HEK293T (cell line): ENCODE measurements around the gene GINS1.

Source experiments
- BHLHE40 ChIP-seq: fragments of 450-650 bp; IDR thresholded peaks from 2 replicates; pipeline ENCODE4 v1.6.1; 2016; ENCODE audit warnings: mild to moderate bottlenecking, moderate library complexity, borderline replicate concordance
- CTBP1 ChIP-seq: fragments of 450-650 bp; IDR thresholded peaks from 2 replicates; pipeline ENCODE4 v1.6.1; 2016; ENCODE audit warnings: borderline replicate concordance
- ELF4 ChIP-seq: fragments of 450-650 bp; IDR thresholded peaks from 2 replicates; pipeline ENCODE4 v1.6.1; 2017; ENCODE audit warnings: antibody characterized with exemption
- FOXK2 ChIP-seq: fragments of 450-650 bp; IDR thresholded peaks from 2 replicates; pipeline ENCODE4 v1.6.1; 2016; ENCODE audit warnings: mild to moderate bottlenecking
- HDGF ChIP-seq: fragments of 450-650 bp; IDR thresholded peaks from 2 replicates; pipeline ENCODE4 v1.6.1; 2017; ENCODE audit warnings: antibody characterized with exemption, borderline replicate concordance
- NFRKB ChIP-seq: fragments of 450-650 bp; IDR thresholded peaks from 2 replicates; pipeline ENCODE4 v1.6.1; 2016; ENCODE audit warnings: mild to moderate bottlenecking, moderate library complexity
- SP1 ChIP-seq: fragments of 450-650 bp; IDR thresholded peaks from 2 replicates; pipeline ENCODE4 v1.6.1; 2017
- SUZ12 ChIP-seq: fragments of 450-650 bp; IDR thresholded peaks from 2 replicates; pipeline ENCODE4 v1.6.1; 2016; ENCODE audit warnings: mild to moderate bottlenecking
- TARDBP ChIP-seq: fragments of 450-650 bp; IDR thresholded peaks from 2 replicates; pipeline ENCODE4 v1.6.1; 2016
- ZNF384 ChIP-seq: fragments of 450-650 bp; IDR thresholded peaks from 2 replicates; pipeline ENCODE4 v1.6.1; 2016

GRCh38 chr20:25486377-25486776, 78.9 kb downstream of the GINS1 start:
- no peak for TF ChIP-seq SP1
- TF ChIP-seq BHLHE40: no peak
- no peak for TF ChIP-seq CTBP1
- no peak for TF ChIP-seq FOXK2
- TF ChIP-seq ZNF384: no peak
- TF ChIP-seq SUZ12: no peak
- TF ChIP-seq ELF4: no peak
- TF ChIP-seq TARDBP: no peak
- TF ChIP-seq HDGF: no peak
- no peak for TF ChIP-seq NFRKB
